Heart left ventricle (tissue), 13 donors: ENCODE results near the gene TMEM150A.

ENCODE experiments used
- CTCF ChIP-seq, 12 donors: fragments of 200-600 bp; sonication (generic) in 4 of 12; IDR thresholded peaks; one replicate each; pipeline versions ENCODE4 v1.5.0 to v1.8.0; 2018 to 2022; ENCODE audit warnings: antibody characterized with exemption in 12 of 12, mild to moderate bottlenecking in 5 of 12
- POLR2A ChIP-seq, 2 donors: fragments of 450-650 bp; IDR thresholded peaks; one replicate each; pipeline ENCODE4 v1.6.1; 2017; ENCODE audit warnings: antibody characterized with exemption in 2 of 2, mild to moderate bottlenecking in 2 of 2, moderate library complexity in 2 of 2
- donor health status: ischemic (EF 13 %, LVEDD 7.1; RV severe dilation, severe dysfunction).
- donor health status: DM: no; HTN: yes; CAD: no.
- donor health status: DM: no; HTN: no; CAD: no.
- donor health status: ischemic (EF 25% LVEDD 6.9; RV normal size, moderate dysfunction).
- donor health status: ischemic (EF 25% LVEDD 5.7; RV mildly dilated, moderate dysfunction).
- donor health status: ischemic (EF 35%, LVEDD 5.7; RV mildly dilated, moderate dysfunction).
- donor health status: nonischemic (EF 11% LVEDD 7.7; RV severe dilation, severe dysfunction).
- donor health status: DM: yes; HTN: yes; CAD: no.
- donor health status: PGD.
- donor health status: ischemic (EF 29% LVEDD 5.4; RV normal size, mild dysfunction).
- donor health status: nonischemic (EF 23%, LVEDD 6.1; RV moderate dilation, normal function).

GRCh38 chr2:85650456-85650855, 48.0 kb upstream of the TMEM150A start:
- TF ChIP-seq CTCF (IDR thresholded peaks at IDR 0.05) = no peak
- TF ChIP-seq POLR2A (IDR thresholded peaks at IDR 0.05) = no peak
